Pulmonary artery endothelial cell (primary cell): ENCODE data around the gene DLEC1. TPM values are rescaled to one million over a fixed set of nuclear protein-coding genes. Genes with fewer than 3 reads are reported as not detected.

Experiments
- DNase-seq: peaks from one replicate; pipeline ENCODE4 v3.0.0-alpha.2; 2011; ENCODE audit warnings: low read depth, low spot score
- total RNA-seq: library from RNA; depleted of rRNA; stranded (reverse); fragments of >200 nt; gene quantifications from 2 replicates; pipeline ENCODE4 v1.2.3, GENCODE V29; 2014

DLEC1 gene
- total RNA-seq, 1 donor from 2014 or later = not detected

DNA sequence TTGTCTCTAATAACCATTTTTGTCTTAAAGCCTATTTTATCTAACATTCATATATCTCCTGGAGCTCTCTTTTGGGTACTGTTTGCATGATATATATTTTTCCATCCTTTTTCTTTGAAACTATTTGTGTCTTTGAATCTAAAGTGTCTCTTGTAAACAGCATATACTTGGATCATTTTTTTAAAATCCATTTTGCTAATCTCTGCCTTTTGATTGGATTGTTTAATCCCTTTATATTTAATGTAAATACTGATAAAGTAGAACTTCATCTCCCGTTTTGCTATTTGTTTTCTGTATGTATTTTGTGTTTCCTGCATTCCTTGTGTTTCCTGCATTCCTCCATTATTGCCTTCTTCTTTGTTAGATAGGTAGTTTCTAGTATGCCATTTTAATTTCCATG, 66.5 kb downstream of the DLEC1 start:
- no peak for DNase-seq

DNA sequence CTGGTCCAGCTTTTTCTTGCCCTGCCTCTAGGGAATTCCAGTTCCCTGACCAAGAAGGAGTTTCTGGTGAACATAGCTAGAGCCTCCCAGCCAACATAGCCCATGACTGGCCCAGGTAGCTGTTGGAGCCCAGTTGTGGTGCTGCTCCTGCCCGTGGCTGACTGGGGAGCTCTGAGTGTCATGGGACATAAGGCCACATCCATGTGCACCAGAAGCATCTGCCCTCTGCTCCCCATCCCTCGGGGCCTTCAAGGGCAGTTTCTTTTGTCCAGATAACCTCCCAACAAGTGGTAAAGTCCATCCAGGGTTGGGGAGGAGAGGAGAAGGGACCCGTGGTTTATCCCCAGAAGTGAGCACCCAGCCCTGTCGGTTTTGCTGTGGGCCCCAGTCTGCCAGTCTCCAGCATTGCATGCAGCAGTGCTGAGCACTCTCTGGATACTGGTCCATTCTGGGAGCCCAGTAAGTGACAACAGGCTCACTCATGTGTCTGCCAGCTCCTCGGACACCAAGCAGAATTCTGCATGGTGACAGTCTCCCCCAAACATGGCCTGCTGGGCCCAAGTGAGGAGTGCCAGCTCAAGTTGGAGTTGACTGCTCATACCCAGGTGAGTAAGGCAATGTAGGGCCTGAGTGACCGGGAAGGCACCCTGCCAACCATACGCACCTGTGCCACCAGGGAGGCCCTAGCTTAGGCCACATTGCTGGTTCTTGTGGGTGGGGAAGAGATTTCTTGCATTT, 69.1 kb downstream of the DLEC1 start:
- DNase-seq = no peak

DNA sequence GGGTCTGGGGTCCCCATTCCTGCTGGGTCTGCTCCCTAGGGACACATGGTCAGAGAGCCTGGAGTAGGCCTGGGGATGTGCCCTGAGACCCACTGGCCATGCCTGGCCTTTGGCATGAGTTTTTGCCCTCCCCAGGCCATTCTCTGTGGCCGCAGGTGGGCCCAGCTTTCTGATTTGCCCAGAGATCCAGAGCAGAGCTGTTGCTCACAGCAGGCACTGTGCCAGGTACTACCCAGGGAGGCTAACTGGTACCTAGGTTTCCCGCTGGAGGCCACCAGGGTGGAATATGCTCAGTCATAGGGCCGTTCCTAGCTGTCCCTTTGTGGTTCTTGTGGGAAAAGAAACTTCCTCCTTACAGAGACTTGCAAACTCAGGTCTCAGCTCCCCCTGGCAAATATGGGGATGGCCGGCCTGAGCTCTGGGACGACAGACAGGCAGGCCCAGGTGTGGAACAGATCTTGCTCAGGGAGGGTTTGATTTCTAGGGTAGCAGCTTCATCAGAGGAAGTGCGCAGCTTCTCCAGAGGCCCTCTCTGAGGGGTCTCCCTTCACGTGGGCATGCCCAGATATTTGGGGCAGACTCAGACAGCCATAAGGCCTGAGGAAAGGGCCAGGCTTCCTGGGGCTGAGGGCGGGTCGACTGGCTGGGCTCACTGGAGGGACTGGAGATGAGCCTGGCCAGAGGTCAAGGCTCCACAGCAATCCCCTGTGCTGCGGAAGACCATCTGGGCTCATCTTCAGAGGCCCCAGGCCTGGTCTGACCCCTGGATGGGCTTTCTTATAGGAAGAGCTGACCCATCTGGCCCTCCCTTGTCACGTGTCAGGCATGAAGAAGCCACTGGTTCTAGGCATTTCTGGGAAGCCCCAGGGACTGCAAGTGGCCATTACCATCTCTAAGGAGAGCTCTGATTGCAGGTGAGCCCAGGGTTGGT, 69.9 kb downstream of the DLEC1 start:
- no peak for DNase-seq

DNA sequence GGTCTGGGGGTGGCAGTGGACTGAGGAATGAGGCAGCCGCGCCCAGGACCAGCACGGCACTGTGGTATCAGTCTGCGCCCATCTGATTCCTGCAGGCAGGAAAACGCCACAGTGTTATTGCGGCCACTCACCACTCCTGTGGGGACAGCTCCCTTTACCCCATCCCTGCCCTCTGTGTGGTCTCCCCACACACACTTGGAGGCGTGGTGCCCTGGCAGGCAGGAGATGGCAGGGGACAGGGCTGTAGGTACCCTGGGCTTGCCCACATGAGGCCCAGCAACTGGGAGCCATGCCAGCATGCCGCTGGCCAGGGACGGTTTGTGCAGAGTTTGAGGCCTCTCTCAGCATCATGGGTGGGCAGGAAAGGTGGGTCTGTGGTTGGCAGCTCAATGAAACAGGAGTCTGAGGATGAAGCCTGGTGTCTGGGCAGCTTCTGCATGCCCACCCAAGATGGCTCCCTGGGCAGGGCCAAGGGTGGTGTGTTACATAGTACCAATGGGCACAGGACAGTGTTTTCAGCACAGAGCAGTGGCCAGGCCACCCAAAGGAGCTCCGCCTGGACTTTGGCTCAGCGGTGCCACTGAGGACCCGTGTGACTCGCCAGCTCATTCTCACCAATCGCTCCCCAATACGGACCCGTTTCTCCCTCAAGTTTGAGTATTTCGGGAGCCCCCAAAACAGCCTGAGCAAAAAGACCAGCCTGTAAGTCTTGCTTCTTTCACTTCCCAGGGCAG, 70.7 kb downstream of the DLEC1 start:
- DNase-seq = no peak

DNA sequence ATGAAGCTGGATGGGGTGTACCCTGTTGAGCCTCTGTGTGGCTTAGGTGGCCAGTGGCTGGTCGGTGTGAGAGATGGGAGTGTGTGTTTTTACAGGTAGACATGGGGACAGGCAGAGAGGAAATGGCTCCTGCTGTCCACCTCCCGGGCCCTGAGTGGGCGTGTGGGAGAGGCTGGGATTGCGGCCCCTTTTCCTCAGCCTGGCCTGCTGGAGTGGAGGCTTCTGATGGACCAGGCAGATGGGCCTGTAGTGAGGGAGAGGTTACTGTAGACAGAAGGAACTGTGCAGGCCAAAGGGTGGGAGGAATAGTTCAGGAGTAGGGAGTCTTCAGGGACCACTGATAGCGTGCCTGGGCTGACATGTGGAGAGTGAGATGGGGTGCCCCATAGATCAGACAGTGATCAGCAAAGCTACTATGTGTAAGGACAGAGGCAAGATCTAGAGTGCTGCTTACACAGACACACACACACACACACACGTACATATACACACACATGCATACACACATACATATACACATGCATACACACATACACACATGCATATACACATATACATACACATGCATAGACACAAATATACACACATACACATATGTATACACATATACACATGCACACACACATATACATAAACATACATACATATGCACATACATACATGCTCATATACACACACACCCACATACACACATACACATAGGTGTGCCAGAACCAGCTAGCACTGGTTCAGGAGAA, 71.5 kb downstream of the DLEC1 start:
- DNase-seq = no peak

DNA sequence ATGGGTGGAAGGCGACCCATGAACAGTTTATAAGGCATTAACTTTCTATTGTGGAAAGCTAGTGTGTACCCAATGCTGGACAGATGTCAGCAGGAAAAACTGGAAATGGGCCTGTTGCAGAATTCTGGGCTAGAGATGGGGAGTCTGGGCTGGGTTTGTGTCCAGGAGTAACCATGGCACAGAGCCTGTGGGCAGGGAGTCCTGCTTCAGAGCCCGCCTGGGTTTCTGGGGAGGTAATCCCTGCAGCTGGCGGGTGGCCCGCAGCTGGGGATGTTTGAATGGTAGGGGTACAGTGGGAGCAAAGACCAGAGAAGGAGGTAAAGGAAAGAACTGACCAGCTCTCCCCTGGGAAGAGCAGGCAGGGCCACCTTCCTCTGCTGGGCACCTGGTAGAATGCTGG, 72.2 kb downstream of the DLEC1 start:
- no peak for DNase-seq

DNA sequence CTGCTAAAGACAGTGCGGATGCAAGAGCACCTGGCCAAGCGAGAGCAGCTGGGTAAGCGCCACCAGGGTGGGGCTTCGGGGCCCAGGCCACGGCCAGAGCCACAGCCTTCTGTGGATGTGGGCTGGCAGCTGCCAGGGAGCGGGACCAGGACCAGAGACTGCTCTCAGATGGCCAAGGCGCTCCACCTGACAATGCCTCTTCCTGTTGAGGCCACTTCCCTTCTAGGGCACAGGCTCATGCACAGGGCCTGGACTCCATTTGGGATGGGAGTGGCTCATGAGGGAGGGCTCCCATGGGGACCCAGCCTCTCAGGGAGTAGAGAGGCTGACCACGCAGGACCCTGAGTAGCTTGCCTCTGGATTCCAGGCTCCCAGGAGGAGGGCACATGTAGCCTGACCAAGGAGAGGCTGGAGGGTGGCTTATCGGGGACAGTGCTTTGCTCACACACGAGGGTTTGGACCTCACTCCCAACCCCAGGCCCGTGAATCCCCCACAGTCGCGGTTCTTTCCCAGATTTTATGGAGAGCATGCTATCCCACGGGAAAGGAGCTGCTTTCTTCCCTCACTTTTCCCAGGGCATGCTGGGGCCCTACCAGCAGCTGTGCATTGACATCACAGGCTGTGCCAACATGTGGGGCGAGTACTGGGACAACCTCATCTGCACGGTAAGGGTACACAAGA, 72.8 kb downstream of the DLEC1 start:
- no peak for DNase-seq

DNA sequence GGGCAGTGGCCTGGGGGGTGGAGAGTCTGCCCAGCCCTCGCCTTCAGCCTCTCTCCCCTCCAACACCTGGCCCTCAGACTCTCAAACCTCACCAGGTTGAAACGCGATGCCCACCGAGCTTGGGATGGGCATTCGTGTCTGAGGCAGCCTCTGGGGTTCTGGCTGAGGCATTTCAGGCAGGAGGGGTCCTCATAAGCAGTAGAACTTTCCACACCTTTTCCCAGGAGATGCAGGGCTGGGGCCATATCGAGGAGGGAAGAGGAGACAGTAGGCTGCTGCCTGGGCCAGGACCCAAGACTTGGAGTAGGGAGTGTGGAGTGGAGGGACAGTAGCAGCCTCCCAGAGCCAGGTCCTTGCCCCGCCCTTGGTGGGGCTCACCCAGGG, 73.4 kb downstream of the DLEC1 start:
- DNase-seq = no peak

DNA sequence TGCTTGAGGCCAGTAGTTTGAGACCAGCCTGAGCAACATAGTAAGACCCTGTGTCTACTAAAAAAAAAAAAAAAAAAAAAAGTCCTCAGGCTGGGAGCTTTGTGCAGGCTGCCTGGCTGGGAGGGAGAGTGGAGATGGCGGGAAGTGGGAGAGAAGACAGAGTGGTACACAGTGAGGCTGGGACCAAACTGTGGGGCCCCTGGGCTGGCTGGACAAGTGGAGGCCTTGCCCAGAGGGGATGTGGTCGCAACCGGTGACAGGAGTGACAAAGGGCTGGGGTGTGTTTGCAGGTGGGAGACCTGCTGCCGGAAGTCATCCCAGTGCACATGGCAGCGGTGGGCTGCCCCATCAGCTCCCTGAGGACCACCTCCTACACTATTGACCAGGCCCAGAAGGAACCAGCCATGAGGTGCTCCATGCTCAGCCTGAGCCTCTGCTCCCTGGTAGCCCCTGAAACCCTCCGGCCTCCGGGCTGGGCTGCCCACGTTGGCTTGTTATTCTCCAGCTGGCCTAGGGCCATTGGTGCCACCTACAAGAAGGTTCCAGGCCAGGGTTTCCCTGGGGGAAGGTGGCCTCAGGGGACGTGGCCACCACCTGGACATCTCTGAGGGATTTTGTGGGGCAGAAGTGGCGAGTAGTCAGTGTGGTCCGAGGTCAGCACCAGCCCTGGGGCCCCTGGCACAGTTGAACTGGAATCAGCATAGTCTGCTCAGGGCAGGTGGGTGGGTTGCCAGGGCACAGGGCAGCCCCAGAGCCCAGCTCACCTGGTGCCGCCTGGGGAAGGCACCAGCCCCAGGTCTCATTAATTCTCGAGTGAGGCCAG, 75.3 kb downstream of the DLEC1 start:
- no peak for DNase-seq

DNA sequence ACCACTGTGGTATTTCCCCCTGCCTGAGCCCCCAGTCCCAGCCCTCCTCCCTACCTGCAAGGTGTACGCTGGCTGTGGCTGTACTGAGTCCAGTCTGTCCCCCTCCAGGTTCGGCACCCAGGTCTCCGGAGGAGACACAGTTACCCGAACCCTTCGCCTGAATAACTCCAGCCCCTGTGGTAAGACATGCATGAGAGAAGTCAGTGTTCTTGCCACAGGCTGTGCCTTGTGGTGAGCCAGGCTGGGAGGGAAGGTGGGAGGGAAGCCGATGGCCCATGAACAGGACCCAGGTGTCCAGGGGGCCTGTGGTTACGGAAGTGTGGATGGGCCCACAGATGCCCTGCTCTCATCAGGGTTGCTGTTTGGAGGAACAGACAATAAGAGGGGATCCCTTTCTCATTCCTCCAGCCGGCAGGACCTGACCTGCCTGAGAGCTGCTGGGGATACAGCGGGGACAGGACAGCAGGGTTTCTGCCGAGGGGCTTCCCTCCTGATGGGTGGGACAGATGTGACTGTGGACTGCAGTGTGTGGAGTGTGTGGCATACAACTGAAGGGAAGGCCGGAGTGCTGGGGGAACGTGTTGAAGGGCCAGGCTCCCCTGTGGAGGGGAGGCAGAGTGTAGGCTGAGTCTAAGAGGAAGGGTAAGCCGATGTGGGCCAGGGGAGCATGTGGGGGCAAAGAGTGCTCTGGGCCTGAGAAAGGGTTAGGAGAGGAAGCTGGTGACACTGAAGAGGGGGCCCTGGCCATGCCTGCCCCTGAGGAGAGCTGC, 76.1 kb downstream of the DLEC1 start:
- no peak for DNase-seq

DNA sequence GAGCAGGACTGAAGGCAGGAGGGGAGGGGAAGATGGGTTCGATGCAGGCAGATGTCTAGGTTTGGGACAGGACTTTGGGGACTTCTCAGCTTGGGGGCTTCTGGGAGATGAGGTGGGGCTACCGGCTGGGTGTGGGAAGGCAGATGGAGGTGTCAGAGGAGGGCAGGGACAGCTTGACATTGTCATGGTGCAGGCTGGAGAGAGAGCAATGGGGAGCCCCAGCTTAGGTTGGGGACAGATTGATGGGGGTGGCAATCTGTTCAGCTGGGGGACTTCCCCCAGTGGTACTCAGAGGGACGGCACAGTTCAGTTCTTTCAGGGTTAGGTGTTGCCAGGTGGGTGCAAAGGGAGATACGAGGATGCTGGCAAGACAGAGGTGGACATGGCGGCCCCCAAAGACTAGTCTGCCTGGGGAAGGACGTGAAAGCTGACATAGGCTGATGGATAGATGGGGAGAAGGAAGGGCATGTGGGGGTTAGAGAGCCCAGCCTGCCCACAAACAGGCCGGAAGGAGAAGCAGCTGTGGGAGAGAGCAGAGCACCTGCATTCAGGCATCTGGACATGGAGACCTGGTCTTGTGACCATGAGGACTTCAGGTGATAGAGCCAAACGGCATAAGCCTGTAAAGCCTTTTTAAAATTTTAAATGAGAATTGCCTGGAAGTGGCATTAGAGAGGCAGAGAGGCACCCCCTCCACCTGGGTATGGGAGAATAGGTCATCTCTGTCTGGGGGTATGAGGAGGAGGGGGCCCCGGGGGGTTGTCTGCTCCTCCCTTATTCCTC, 76.8 kb downstream of the DLEC1 start:
- no peak for DNase-seq

DNA sequence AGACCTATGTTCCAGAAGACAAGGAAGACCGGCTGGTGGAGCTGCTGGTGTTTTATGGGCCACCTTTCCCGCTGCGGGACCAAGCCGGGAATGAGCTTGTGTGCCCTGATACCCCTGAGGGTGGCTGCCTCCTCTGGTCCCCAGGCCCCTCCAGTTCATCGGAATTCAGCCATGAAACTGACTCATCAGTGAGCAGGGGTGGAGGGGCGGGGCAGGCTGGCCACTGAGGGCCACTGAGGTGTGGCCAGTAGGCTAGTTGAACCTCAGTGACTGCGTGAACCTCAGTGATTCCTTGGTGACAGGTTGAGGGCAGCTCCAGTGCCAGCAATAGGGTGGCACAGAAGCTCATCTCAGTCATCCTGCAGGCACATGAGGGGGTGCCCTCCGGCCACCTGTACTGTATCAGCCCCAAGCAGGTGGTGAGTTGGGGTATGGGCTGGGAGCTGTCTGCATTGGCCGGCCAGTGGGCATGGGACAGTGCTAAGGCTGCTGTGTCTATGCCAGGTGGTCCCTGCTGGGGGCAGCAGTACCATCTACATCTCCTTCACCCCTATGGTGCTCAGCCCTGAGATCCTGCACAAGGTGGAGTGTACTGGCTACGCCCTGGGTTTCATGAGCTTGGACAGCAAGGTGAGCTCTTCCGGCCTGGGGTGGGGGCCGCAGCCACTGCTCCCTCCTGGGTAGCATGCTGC, 77.6 kb downstream of the DLEC1 start:
- no peak for DNase-seq

DNA sequence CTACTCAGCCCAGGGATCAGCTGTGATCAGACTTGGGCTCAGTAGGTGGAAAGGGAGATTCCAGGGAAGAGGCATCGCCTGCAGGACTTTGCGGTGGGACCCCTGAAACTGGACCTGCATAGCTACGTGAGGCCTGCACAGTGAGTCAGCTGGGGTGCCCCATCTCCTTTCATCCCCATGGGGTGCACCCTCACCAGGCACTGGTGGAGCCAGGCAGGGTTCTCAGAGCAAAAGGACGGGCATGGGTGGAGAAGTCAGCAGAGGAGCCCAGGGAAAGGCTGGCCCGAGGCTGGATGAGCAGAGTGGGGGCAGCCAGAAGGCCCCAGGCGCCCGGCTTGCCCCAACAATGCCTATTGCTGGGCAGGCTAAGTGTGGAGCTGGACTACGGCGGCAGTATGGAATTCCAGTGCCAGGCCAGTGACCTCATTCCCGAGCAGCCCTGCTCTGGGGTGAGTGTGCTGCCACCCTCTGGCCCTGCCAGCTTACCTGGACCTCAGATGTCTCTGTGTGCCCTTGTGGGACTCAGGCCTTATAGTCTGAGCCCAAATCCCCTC, 78.2 kb downstream of the DLEC1 start:
- no peak for DNase-seq

DNA sequence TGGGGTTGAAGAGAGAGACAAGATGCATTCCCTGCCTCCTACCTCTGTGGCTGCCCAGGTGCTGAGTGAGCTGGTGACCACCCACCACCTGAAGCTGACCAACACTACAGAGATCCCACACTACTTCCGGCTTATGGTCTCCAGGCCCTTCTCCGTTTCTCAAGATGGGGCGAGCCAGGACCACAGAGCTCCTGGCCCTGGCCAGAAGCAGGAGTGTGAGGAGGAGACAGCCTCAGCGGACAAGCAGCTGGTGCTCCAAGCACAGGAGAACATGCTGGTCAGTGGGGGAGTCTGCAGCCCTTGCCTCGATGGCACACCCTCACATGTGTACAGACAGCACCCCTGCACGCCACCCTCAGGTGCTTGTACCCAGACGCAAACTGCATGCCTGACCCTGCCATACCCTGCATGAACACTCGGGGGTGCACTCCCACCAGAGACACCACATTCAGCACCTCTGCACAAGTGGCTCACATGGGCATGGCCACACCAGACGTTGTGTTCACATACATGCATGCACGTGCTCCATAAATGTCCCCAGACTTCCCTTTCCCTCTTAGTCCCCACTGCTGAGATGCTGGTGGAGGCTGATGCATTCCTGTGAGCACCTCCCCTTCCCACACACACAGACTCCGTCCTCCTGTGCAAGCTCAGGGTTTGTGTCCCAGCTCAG, 78.9 kb downstream of the DLEC1 start:
- DNase-seq = no peak

DNA sequence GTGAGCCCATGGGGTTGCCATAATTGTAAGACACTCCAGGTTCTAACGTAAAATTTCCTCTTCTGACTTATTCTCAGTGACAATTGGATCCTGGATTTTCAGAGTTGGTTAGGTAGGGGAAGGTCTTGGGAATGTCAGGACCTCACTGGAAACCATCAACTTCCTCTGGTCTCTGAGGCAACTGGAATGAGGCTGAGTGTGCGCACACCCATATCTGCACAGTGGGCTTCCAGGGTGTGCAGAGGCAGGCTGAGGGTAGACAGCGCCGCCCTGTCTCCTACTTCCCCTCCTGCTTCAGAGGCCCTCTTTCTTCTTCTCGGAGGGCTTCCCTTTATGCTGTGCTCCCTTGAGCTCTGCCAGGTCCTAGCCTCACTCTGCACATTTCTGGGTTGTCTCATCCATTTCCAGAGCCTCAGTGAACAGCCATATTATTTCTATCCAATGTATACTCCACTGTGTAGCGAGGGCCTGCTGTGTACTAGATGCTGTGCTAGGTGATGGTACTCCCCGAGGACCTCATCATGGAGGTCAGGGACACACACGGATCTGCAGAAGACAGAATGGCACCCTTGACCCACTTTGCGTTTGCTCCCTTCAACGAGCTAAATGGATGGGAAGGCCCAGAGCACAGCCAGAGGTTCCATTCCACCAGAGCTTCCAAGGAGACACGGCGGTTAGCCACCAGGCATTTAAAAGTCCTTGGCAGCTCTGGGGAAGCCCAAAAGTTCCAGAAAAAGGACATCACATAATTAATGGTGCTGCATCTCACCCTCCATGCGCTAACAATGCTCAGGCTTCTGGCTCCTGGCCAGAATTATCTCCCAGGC, 79.6 kb downstream of the DLEC1 start:
- DNase-seq = no peak

DNA sequence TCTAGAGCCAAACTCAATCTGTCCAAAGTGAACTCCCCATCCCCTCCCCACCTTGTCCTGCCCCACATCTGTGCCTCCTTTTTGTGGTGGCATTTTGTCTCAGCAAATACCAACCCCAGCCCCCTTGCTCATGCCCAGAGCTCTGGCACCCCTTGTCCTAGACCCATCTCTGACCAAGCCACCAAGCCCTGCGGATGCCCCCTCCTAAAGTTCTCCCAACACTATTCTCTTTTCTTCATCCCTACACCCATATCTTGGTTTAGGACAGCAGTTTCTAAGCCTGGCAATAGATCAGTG, 80.2 kb downstream of the DLEC1 start:
- DNase-seq = no peak
